K562 (cell line): ENCODE results near the gene GPX5. TPM values are rescaled to one million over a fixed set of nuclear protein-coding genes. Genes with fewer than 3 reads are reported as not detected.

ENCODE experiments used
- ATAC-seq: fragments of 200-7000 bp; cut with Tn5 transposase; 3 replicates; pipeline ENCODE4 v1.9.1; 2020; ENCODE audit warnings: moderate library complexity
- BruUV-seq: library from RNA; stranded (reverse); fragments of 400-500 nt; replicated peaks from 2 replicates; lab custom pipeline; 2021; lab: Mats Ljungman, UMichigan
- CTCF ChIA-PET: fragments of 300-600 bp; formaldehyde crosslinking; extraction: SDS; loops from one replicate; lab custom pipeline; 2021; ENCODE audit warnings: low intra/inter-chr PET ratio; lab: Yijun Ruan, JAX
- POLR2A ChIA-PET: fragments of 300-600, 350-650 bp; sonication (Branson Sonifier 250); formaldehyde crosslinking; extraction: SDS; loops from one replicate; lab custom pipeline; 2021; ENCODE audit warnings: antibody characterized with exemption, inconsistent platforms; lab: Yijun Ruan, JAX
- DNase-seq, 4 experiments: peaks; one replicate each; pipeline versions ENCODE4 v3.0.0 to v3.0.0-alpha.2; 2011 to 2018; ENCODE audit warnings: low spot score in 3 of 4, mixed read lengths in 3 of 4; ENCODE audit errors: extremely low read depth in 1 of 4
- FAIRE-seq: peaks from 2 replicates; lab custom pipeline; 2011; peaks lifted over from hg19 to GRCh38; lab: Jason Lieb, UNC
- H2AFZ ChIP-seq: 2 replicates; pipeline ENCODE4 v1.6.0; 2011; ENCODE audit warnings: low read depth, low read length, control low read depth, inconsistent platforms
- H3K27ac ChIP-seq: fragments of 200-600 bp; 3 replicates; pipeline ENCODE4 v1.8.0; 2011; ENCODE audit warnings: low read depth, mild to moderate bottlenecking, control low read depth, inconsistent platforms, low read length, moderate library complexity, mixed read lengths; ENCODE audit errors: extremely low read depth
- H3K27me3 ChIP-seq, 2 experiments: fragments of 300-600 bp in 1 of 2; 2 replicates in 1 of 2; 3 replicates in 1 of 2; pipeline versions ENCODE4 v1.6.0 to v1.8.0; 2011; ENCODE audit warnings: inconsistent platforms in 2 of 2, low read length in 2 of 2, mild to moderate bottlenecking in 1 of 2, mixed read lengths in 1 of 2, moderate library complexity in 1 of 2; ENCODE audit not compliant: control insufficient read depth in 2 of 2, insufficient read depth in 2 of 2
- H3K36me3 ChIP-seq: fragments of 300-600 bp; 3 replicates; pipeline ENCODE4 v1.8.0; 2011; ENCODE audit warnings: mild to moderate bottlenecking, low read length, inconsistent platforms; ENCODE audit not compliant: control insufficient read depth, insufficient read depth
- H3K4me1 ChIP-seq, 2 experiments: fragments of 200-600 bp in 1 of 2; replicated peaks in 1 of 2; 2 replicates in 1 of 2; 3 replicates in 1 of 2; pipeline versions ENCODE4 v1.5.1 to v1.8.0; 2011; ENCODE audit warnings: inconsistent platforms in 2 of 2, low read length in 2 of 2, mild to moderate bottlenecking in 1 of 2, mixed read lengths in 1 of 2, moderate library complexity in 1 of 2; ENCODE audit not compliant: control insufficient read depth in 2 of 2, insufficient read depth in 2 of 2
- H3K4me2 ChIP-seq: 2 replicates; pipeline ENCODE4 v1.6.1; 2011; ENCODE audit warnings: low read length, control low read depth, inconsistent platforms, mixed read lengths; ENCODE audit not compliant: insufficient read depth
- H3K4me3 ChIP-seq: fragments of 200-600 bp; sonication (generic), shearing (Covaris generic); 2 replicates; pipeline ENCODE4 v1.5.1; 2016; ENCODE audit warnings: control low read depth, inconsistent platforms
- H3K79me2 ChIP-seq: fragments of 200-600 bp; 3 replicates; pipeline ENCODE4 v1.8.0; 2011; ENCODE audit warnings: low read length, inconsistent platforms; ENCODE audit not compliant: control insufficient read depth, insufficient read depth
- H3K9ac ChIP-seq, 2 experiments: 2 replicates each; pipeline versions ENCODE4 v1.6.0 to v1.6.1; 2011; ENCODE audit warnings: low read depth in 2 of 2, low read length in 2 of 2, control low read depth in 1 of 2, inconsistent platforms in 1 of 2, mild to moderate bottlenecking in 1 of 2, mixed read lengths in 1 of 2; ENCODE audit not compliant: insufficient read depth in 1 of 2
- H3K9me1 ChIP-seq: one replicate; pipeline ENCODE4 v1.6.0; 2011; ENCODE audit warnings: inconsistent platforms, mild to moderate bottlenecking, low read length, moderate library complexity; ENCODE audit not compliant: control insufficient read depth, insufficient read depth
- H3K9me3 ChIP-seq: replicated peaks from 2 replicates; pipeline ENCODE4 v1.5.1; 2011; ENCODE audit warnings: low read depth, low read length, inconsistent platforms; ENCODE audit not compliant: control insufficient read depth, insufficient read depth
- H4K20me1 ChIP-seq: replicated peaks from 2 replicates; pipeline ENCODE4 v1.6.1; 2011; ENCODE audit warnings: low read length, inconsistent platforms, mixed read lengths; ENCODE audit not compliant: control insufficient read depth, insufficient read depth
- GTF2E2 ChIP-seq: fragments of 200-800 bp; sonication (Bioruptor generic); IDR thresholded peaks from 2 replicates; pipeline ENCODE4 v1.6.1; 2016; ENCODE audit warnings: missing genetic modification characterization, missing compliant biosample characterization
- MEF2D ChIP-seq: conservative IDR thresholded peaks from 2 replicates; pipeline ENCODE4 v1.6.1; 2016; ENCODE audit warnings: low read depth, missing genetic modification characterization, missing compliant biosample characterization
- SAFB ChIP-seq: fragments of 200-400 bp; formaldehyde crosslinking; IDR thresholded peaks from 2 replicates; pipeline ENCODE4 v1.6.1; 2017; ENCODE audit warnings: low read depth, low read length, borderline replicate concordance
- ZFP36 ChIP-seq: fragments of 150-350 bp; IDR thresholded peaks from 2 replicates; pipeline ENCODE4 v1.6.1; 2018; ENCODE audit warnings: low read length, low read depth; ENCODE audit not compliant: partially characterized antibody
- ZNF551 ChIP-seq: fragments of 250-450 bp; sonication (Bioruptor Pico); IDR thresholded peaks from 2 replicates; pipeline ENCODE4 v1.5.0; 2021; ENCODE audit warnings: mild to moderate bottlenecking, moderate library complexity
- ZNF639 ChIP-seq, 2 experiments: fragments of 200-800 bp in 1 of 2; sonication (Bioruptor generic) in 1 of 2; sonication (generic) in 1 of 2; formaldehyde crosslinking in 1 of 2; IDR thresholded peaks in 1 of 2; conservative IDR thresholded peaks in 1 of 2; 2 replicates each; pipeline versions ENCODE4 v1.5.0 to v1.6.1; 2016 to 2020; ENCODE audit warnings: missing compliant biosample characterization in 1 of 2, missing genetic modification characterization in 1 of 2, missing genetic modification reagents in 1 of 2
- in situ Hi-C: fragments of 300-500 bp; cut with MboI; formaldehyde crosslinking; loops from 4 replicates; pipeline ENCODE4 v1.15.0; 2018; ENCODE audit warnings: inconsistent platforms, mixed read lengths
- intact Hi-C: fragments of 100-400 bp; cut with micrococcal nuclease; formaldehyde crosslinking; loops from 2 replicates; pipeline ENCODE4 v1.14.2; 2022
- polyA plus RNA-seq, 8 experiments: library from polyadenylated mRNA; depleted of rRNA in 4 of 8; stranded (reverse) in 5 of 8; unstranded in 3 of 8; fragments of >200 nt; fragmentation: Nextera tagmentation in 2 of 8; fragmentation: Illumina TruSeq in 1 of 8; extraction: Ambion mirVana in 2 of 8; extraction: Trizol in 1 of 8; gene quantifications; 2 replicates each; pipeline versions ENCODE4 v1.2.1 to v1.2.3, GENCODE V29; 2011 to 2014; ENCODE audit warnings: inconsistent platforms in 1 of 8, missing spikeins in 1 of 8
- total RNA-seq, 7 experiments: library from RNA; depleted of rRNA in 6 of 7; stranded (reverse); fragments of >200 nt in 6 of 7; fragmentation: Illumina TruSeq in 2 of 7; extraction: Trizol in 2 of 7; gene quantifications; 2 replicates each; pipeline versions ENCODE4 v1.2.1 to v1.2.3, GENCODE V29; 2011 to 2021; ENCODE audit warnings: low replicate concordance in 1 of 7

Gene GPX5
- total and polyA plus RNA-seq, 9 of the 15 experiments (the other 6 are each of a cell fraction or from before 2014, with no cell fraction given), result 0.07 to 0.18 (median 0.15) TPM; not detected in 6

GRCh38 chr6:28522594-28523240 lies 3.0 kb upstream of the GPX5 start:
- Histone ChIP-seq H3K9me3 (no peaks in the 10 kb centered on the region), H3K36me3 (no peaks in the 10 kb centered on the region), H3K9me1 (no peaks in the 10 kb centered on the region), H3K4me3 (no peak overlapping the region), H3K27me3 (no peaks in the 10 kb centered on the region; a peak in 1 of 5 replicates), H4K20me1 (no peaks in the 10 kb centered on the region), H3K4me1 (peaks cover 6 to 16% of the 10 kb centered on the region in 2 experiments; a peak in 4 of 5 replicates), H3K27ac (no peak overlapping the region), H3K4me2 (no peak overlapping the region), H2AFZ (no peak overlapping the region), H3K9ac (no peak overlapping the region), H3K79me2 (no peaks in the 10 kb centered on the region)
- ATAC-seq, result no peak
- in situ Hi-C loops (no loop called here), intact Hi-C loops (no loop called here)
- no peak for DNase-seq
- CTCF ChIA-PET, result no interaction called here
- no peak for FAIRE-seq
- POLR2A ChIA-PET, result interaction anchor here (0.7 to 1.0 kb wide), 2 partner anchors 34 to 154 kb away, joined by 3 to 4 read pairs; no protein-coding TSS in a partner anchor
- TF ChIP-seq ZNF551 (no peak), MEF2D (tag) (no peak), GTF2E2 (tag) (no peak), ZNF639 (CRISPR knock-in tag; conservative IDR thresholded peaks at IDR 0.05 in 1 of 2, IDR thresholded peaks at IDR 0.05 in 1 of 2) (no peak), SAFB (no peak), ZFP36 (peak; percentile 20)
- BruUV-seq, result no TSS peak
